ENCODE results near the gene CBFA2T3. TPM values are rescaled to one million over a fixed set of nuclear protein-coding genes. Genes with fewer than 3 reads are reported as not detected.

The CBFA2T3 gene
- total and polyA plus RNA-seq, 4 donors: 4.7 to 11.8 (median 6.6) TPM

GRCh38 chr16:88835818-88836217, 141.2 kb downstream of the CBFA2T3 start:
- H3K27me3 ChIP-seq (ENCODE audit: control insufficient read depth in 3 of 3, insufficient read depth in 3 of 3, low read length in 2 of 3): no peaks in the 10 kb centered on the region
- ATAC-seq (ENCODE audit: insufficient read depth, low FRiP score) (no peak), DNase-seq (no peak)
- TF ChIP-seq CTCF (IDR thresholded peaks at IDR 0.05; ENCODE audit: control extremely low read depth, extremely low read depth): no peak
- no peak overlapping the region for H3K27ac ChIP-seq (ENCODE audit: low read depth in 1 of 2, low read length in 1 of 2)
- H3K9me3 ChIP-seq (ENCODE audit: control insufficient read depth in 4 of 4, insufficient read depth in 3 of 4, low read length in 3 of 4): no peaks in the 10 kb centered on the region
- H3K36me3 ChIP-seq (ENCODE audit: control insufficient read depth in 4 of 4, insufficient read depth in 4 of 4, low read length in 4 of 4): peaks cover 0 to 47% (median 9%) of the 10 kb centered on the region in 4 donors
- no peak overlapping the region for H3K9ac ChIP-seq (ENCODE audit: insufficient read depth in 1 of 2, low read length in 2 of 2)
- no peak overlapping the region for H3K4me3 ChIP-seq
- H3K4me1 ChIP-seq (ENCODE audit: control insufficient read depth in 5 of 5, insufficient read depth in 5 of 5, low read length in 5 of 5): peaks cover 0 to 2% (median 0%) of the 10 kb centered on the region in 5 donors
- WGBS, 2 donors: 90 to 97% methylated on average over 33 of the region's 33 CpGs

DNA sequence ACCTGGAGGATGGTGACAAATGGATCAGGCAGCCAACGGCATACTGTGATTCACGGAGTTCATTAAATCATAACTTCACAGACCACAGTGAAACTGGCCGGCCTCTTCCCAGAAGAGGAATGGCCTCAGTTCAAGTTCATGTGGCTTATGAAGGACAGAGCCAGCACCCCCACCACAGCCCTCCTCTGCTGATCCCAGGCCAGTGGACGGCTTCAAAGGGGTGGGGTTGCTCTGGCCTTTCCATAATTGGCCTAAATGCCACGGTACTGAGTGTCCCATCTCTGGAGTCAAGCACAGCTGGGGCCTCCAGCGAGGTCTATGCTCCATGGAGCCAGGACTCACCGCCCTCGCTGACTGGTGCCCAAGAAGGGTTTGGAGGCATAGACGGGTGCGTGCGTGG, 141.6 kb downstream of the CBFA2T3 start:
- DNase-seq: no peak
- no peak overlapping the region for H3K9ac ChIP-seq (ENCODE audit: insufficient read depth in 1 of 2, low read length in 2 of 2)
- H3K36me3 ChIP-seq (ENCODE audit: control insufficient read depth in 4 of 4, insufficient read depth in 4 of 4, low read length in 4 of 4): peaks cover 0 to 45% (median 9%) of the 10 kb centered on the region in 4 donors
- H3K4me3 ChIP-seq: no peak overlapping the region
- ATAC-seq (ENCODE audit: insufficient read depth, low FRiP score): no peak
- peaks cover 0 to 6% (median 0%) of the 10 kb centered on the region in 5 donors for H3K4me1 ChIP-seq (ENCODE audit: control insufficient read depth in 5 of 5, insufficient read depth in 5 of 5, low read length in 5 of 5)
- no peak overlapping the region for H3K27ac ChIP-seq (ENCODE audit: low read depth in 1 of 2, low read length in 1 of 2)
- no peaks in the 10 kb centered on the region for H3K9me3 ChIP-seq (ENCODE audit: control insufficient read depth in 4 of 4, insufficient read depth in 3 of 4, low read length in 3 of 4)
- no peak for TF ChIP-seq CTCF (IDR thresholded peaks at IDR 0.05; ENCODE audit: control extremely low read depth, extremely low read depth)
- WGBS, 2 donors: 88 to 89% methylated on average over 11 of the region's 11 CpGs
- H3K27me3 ChIP-seq (ENCODE audit: control insufficient read depth in 3 of 3, insufficient read depth in 3 of 3, low read length in 2 of 3): no peaks in the 10 kb centered on the region

GRCh38 chr16:88834670-88835069, 142.3 kb downstream of the CBFA2T3 start:
- Histone ChIP-seq H3K27ac (ENCODE audit: low read depth in 1 of 2, low read length in 1 of 2) (no peak overlapping the region), H3K9ac (ENCODE audit: insufficient read depth in 1 of 2, low read length in 2 of 2) (no peak overlapping the region), H3K36me3 (ENCODE audit: control insufficient read depth in 4 of 4, insufficient read depth in 4 of 4, low read length in 4 of 4) (peaks cover 0 to 39% (median 6%) of the 10 kb centered on the region in 4 donors), H3K9me3 (ENCODE audit: control insufficient read depth in 4 of 4, insufficient read depth in 3 of 4, low read length in 3 of 4) (no peaks in the 10 kb centered on the region), H3K4me3 (no peak overlapping the region), H3K27me3 (ENCODE audit: control insufficient read depth in 3 of 3, insufficient read depth in 3 of 3, low read length in 2 of 3) (no peaks in the 10 kb centered on the region), H3K4me1 (ENCODE audit: control insufficient read depth in 5 of 5, insufficient read depth in 5 of 5, low read length in 5 of 5) (peaks cover 0 to 13% (median 0%) of the 10 kb centered on the region in 5 donors)
- 89 to 93% methylated on average over 12 to 13 of the region's 13 CpGs for WGBS, 2 donors
- ATAC-seq (ENCODE audit: insufficient read depth, low FRiP score): no peak
- no peak for DNase-seq
- no peak for TF ChIP-seq CTCF (IDR thresholded peaks at IDR 0.05; ENCODE audit: control extremely low read depth, extremely low read depth)

GRCh38 chr16:88833086-88833485, 143.9 kb downstream of the CBFA2T3 start:
- Histone ChIP-seq H3K4me3 (no peak overlapping the region), H3K4me1 (ENCODE audit: control insufficient read depth in 5 of 5, insufficient read depth in 5 of 5, low read length in 5 of 5) (peaks cover 0 to 28% (median 0%) of the 10 kb centered on the region in 5 donors), H3K9me3 (ENCODE audit: control insufficient read depth in 4 of 4, insufficient read depth in 3 of 4, low read length in 3 of 4) (no peaks in the 10 kb centered on the region), H3K9ac (ENCODE audit: insufficient read depth in 1 of 2, low read length in 2 of 2) (no peak overlapping the region), H3K36me3 (ENCODE audit: control insufficient read depth in 4 of 4, insufficient read depth in 4 of 4, low read length in 4 of 4) (peaks cover 0 to 40% (median under 1%) of the 10 kb centered on the region in 4 donors), H3K27me3 (ENCODE audit: control insufficient read depth in 3 of 3, insufficient read depth in 3 of 3, low read length in 2 of 3) (no peaks in the 10 kb centered on the region), H3K27ac (ENCODE audit: low read depth in 1 of 2, low read length in 1 of 2) (no peak overlapping the region)
- ATAC-seq (ENCODE audit: insufficient read depth, low FRiP score) (no peak), DNase-seq (no peak)
- TF ChIP-seq CTCF (IDR thresholded peaks at IDR 0.05; ENCODE audit: control extremely low read depth, extremely low read depth): no peak
- 94 to 98% methylated on average over 12 to 13 of the region's 13 CpGs for WGBS, 2 donors
